ENCODE measurements around the gene BAHCC1.

DNA sequence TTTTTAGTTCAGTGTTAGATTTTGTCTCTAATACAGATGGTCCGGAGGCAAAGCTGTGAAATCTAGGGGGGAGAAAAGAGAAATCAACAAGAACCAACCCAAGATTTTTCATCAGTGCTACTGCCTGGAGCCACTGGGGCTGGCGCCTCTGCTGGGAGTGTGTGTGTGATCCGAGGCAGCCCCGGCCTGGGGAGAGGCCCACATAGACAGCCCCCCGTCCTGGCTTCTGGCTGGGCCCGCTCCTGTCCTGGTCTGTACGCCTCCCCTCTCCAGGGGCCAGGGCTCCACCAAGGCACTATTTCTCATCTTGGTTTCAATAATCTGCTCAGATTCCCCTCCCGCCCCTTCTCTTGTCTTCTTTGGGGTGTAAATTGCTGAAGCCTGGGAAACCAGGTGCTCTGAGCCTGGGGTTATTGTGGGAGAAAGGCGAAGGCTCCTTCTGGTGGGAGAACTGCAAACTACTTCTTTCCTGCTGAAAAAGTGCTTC, 7.8 kb downstream of the BAHCC1 start:
- TF ChIP-seq, protein P1, sequence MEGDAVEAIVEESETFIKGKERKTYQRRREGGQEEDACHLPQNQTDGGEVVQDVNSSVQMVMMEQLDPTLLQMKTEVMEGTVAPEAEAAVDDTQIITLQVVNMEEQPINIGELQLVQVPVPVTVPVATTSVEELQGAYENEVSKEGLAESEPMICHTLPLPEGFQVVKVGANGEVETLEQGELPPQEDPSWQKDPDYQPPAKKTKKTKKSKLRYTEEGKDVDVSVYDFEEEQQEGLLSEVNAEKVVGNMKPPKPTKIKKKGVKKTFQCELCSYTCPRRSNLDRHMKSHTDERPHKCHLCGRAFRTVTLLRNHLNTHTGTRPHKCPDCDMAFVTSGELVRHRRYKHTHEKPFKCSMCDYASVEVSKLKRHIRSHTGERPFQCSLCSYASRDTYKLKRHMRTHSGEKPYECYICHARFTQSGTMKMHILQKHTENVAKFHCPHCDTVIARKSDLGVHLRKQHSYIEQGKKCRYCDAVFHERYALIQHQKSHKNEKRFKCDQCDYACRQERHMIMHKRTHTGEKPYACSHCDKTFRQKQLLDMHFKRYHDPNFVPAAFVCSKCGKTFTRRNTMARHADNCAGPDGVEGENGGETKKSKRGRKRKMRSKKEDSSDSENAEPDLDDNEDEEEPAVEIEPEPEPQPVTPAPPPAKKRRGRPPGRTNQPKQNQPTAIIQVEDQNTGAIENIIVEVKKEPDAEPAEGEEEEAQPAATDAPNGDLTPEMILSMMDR (IDR thresholded peaks at IDR 0.05): no peak
- no peak for TF ChIP-seq POLR2A (IDR thresholded peaks at IDR 0.05)
- no peak for TF ChIP-seq POLR2AphosphoS5 (IDR thresholded peaks at IDR 0.05)
